SKM-1 treated with dmso at 0.1 percent for 144 hours (cell line): Measurements from ENCODE around the gene PLIN5.
A peak's percentile ranks its signal among the peaks of the same experiment; 100 is the strongest.
"Not testable (repeated sequence)": the region's sequence is repeated elsewhere in the genome, so short reads cannot be mapped to it uniquely, and the experiment has no call there.

Experiments used
- DNase-seq: peaks from one replicate; lab custom pipeline; 2025; ENCODE audit not compliant: unreplicated experiment; lab: John Stamatoyannopoulos, UW

Gene PLIN5

GRCh38 chr19:4543842-4544647 lies 9.0 kb upstream of the PLIN5 start:
- DNase-seq = no peak

DNA sequence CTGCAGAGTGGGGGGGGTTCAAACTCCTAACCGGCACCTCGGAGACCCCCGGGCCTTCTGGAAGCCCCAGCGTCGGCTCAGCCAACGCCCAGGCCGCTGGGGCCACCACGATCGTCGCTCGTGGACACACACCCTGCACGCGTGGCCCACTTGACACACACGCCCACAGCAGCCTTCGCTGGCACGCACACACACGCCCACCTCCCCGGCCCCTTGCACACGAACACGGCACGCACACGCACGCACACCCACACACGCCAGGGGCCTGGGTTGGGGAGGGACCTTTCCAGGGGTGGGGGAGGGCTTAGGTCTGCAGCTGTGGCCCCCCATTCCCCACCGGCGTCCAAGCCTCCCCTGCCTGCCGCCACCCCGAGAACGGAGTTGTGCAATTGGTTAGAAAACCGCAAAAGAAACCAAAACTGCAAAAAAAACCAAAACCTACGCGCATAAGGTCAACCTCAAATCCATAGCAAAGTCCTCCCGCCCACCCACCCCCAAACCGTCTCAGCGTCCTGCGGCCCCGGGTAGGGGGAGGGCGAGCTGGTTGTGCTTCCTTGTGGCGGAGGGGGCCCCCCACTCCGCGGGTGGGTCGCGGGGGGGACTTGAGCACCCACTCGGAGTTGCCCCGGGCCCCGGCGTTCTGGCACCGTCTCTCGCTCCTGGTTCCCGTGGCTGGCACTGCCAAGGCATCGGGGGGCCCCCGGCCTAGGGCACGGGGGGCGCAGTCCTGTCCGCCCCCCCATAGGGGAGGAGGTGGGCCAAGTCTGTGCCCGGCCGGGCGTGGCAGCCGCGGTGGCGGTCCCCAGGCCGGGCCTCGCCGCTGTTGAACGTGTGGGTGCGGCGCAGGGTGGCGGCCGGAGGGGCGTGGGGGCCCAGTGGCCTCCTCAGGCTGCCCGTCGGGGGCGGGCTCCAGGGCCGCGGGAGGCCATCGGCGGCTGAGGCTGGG lies 8.1 kb upstream of the PLIN5 start:
- DNase-seq = peak; percentile 64

- DNase-seq = not testable (repeated sequence)
These were observed 6.8 kb upstream of the PLIN5 start for GRCh38 chr19:4541806-4542145.

DNA sequence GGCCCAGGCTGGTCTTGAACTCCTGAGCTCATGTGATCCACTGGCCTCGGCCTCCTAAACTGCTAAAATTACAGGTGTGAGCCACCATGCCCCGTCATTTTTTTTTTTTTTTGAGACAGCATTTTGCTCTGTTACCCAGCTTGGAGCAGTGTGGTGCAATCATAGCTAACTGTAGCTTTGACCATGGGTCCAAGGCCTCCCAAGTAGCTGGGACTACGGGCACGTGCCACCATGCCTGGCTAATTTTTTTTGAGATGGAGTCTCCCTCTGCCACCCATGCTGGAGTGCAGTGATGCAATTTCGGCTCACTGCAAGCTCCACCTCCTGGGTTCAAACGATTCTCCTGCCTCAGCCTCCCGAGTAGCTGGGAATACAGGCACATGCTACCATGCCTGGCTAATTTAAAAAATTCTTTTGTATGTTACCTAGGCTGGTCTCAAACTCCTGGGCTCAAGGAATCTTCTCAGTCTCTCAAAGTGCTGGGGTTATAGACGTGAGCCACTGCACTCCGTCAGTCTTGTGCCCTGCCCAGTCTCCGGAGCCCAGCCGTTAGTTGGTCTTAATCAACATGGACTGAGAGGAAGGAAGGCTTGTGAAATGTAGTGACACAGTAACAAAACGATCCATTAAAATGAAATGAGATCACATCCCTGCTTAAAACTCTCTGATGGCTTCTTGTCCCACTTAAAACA lies 6.2 kb upstream of the PLIN5 start:
- DNase-seq = peak; percentile 83

GRCh38 chr19:4539693-4540581 lies 4.9 kb upstream of the PLIN5 start, which contains the start of gene LRG1:
TSS of gene LRG1 (minus strand) at chr19:4540036. CDS start at chr19:4540013, 23 bp downstream.
- DNase-seq = peak; percentile 95

- no peak for DNase-seq
These were observed 4.2 kb upstream of the PLIN5 start for GRCh38 chr19:4539169-4539692.

DNA sequence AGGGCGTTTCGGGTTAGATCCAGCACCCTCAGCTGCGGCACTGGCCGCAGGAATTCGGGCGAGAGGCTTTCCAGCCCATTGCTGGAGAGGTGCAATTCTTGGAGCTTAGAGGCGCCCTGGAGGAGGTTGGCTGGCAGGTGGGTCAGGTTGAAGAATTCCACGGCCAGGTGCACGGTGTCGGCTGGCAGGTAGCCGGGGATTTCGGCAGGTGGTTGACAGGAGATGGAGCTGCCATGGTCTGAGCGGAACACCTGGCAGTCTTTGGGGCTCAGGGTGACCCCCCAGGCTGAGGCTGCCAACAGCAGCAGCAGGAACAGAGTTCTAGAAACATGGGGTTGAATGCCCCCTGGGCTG lies 3.6 kb upstream of the PLIN5 start:
- no peak for DNase-seq

- DNase-seq = no peak
These were observed 3.1 kb upstream of the PLIN5 start for GRCh38 chr19:4537953-4538600.

- DNase-seq = no peak
These were observed 1.8 kb upstream of the PLIN5 start for GRCh38 chr19:4536798-4537197.

GRCh38 chr19:4533835-4534424 lies 1.1 kb downstream of the PLIN5 start:
- no peak for DNase-seq

DNA sequence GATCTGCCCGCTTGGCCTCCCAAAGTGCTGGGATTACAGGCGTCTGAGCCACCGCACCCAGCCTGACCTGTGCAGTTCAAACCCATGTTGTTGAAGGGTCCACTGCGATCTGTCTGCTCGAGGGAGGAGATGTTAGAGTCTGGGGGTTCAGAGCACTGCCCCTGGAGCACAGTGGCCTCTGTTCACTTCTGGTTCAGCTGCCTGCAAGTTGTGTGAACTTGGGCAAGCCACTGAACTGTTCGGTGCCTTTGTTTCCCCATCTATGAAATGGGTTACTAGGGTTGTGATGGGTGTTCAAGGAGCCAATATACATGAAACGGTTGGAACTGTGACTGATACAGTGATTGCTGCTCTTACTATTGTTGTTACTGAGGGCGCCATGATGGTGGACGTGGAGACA lies 1.7 kb downstream of the PLIN5 start:
- no peak for DNase-seq

DNA sequence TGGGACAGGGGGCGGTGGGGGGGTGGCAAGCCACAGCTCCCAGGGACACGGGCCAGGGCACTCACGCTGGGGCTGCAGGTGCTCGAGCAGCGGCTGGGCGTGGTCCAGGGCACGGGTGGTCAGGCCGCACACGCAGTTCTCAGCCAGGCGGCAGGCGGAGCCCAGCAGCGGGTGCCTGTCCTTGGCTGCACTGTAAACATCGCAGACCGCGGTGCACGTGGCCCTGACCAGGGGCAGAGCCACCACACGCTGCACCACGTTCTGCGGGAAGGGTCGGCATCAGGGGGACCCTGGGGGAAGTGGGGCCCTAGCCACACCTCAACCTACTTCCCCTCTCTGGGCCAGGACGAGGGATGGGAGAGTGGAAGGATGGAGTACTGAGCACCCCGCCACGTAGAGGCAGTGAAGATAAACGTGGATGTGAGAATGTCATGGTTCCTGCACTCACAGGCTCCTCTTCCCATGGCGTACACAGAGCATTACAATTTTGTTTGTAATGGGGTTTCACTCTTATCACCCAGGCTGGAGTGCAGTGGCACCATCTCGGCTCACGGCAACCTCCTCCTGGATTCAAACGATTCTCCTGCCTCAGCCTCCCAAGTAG lies 3.4 kb downstream of the PLIN5 start:
- no peak for DNase-seq

DNA sequence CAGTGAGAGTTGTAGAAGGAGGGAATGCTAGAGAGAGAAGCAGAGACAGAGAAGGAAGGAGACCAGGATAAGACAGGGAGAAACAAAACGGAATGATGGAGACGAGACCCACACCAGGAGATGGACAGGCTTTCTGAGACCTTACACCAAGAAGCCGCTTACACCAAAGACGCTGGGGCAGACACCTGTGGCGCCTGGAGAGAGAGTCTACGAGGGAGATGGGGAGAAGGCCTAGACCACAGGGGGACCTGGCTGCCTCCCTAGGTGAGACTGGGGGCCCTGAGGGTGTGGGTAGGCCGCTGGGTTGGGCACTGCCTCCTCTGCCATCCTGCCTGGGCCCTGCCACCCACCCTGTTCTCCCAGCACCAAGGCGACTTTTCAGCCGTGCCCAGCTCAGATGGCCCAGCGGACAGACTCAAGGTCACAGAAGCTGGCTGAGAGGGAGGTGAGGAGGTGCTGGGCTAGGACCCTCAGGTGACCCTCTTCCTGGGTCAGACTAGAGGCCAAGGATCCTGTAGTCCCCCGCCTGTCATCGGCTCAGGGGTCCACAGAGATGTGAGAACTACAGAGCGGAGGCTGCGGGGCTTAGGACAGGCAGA lies 5.0 kb downstream of the PLIN5 start:
- DNase-seq = no peak

DNA sequence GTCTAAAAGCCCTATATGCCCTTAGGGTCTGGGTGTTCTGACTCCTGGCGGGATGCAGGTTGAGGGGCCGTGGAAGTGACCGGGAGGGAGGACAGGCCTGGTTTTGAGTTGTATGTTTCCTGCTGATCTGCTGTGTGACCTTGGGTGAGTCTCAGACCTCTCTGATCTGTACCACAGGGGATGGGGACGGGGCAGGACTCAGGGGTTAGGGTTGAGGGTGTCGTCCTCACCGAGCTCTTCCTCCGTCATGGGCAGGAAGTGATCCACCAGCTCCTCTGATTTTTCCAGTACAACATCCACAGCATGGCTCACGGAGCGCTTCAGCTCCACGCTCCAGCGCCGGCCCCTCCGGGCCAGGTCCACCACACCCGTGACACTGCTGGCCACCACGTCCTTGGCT lies 6.2 kb downstream of the PLIN5 start:
- DNase-seq = no peak

DNA sequence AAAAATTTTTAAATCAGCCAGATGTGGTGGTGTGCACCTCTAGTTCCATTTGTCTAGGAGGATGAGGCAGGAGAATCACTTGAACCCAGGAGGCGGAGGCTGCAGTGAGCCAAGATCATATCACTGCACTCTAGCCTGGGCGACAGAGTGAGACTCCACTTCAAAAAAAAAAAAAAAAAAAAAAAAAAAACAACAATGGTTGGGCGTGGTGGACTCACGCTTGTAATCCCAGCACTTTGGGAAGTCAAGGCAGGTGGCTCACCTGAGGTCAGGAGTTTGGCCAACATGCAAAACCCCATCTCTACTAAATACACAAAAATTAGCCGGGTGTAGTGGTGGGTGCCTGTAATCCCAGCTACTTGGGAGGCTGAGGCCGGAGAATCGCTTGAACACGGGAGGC lies 7.6 kb downstream of the PLIN5 start:
- not testable (repeated sequence) for DNase-seq

GRCh38 chr19:4525563-4526002 lies 9.4 kb downstream of the PLIN5 start:
- no peak for DNase-seq

GRCh38 chr19:4524808-4525562 lies 10.0 kb downstream of the PLIN5 start:
- peak; percentile 50 for DNase-seq
